ENCODE data around the gene ETF1. TPM values are rescaled to one million over a fixed set of nuclear protein-coding genes. Genes with fewer than 3 reads are reported as not detected.

ETF1 gene
- polyA plus RNA-seq, 3 donors from 2014 or later: 30.0 to 38.2 (median 33.5) TPM

- no peak for DNase-seq
- H3K36me3 Mint-ChIP-seq: peaks cover 17 to 40% (median 33%) of the 10 kb centered on the region in 3 donors
- peak overlapping the region in 3 of 6 donors; percentile 24 to 100 (median 40) for H3K27ac Mint-ChIP-seq
- peaks cover 51 to 57% of the 10 kb centered on the region in 2 donors for H3K4me1 Mint-ChIP-seq
- peaks cover 6 to 26% (median 21%) of the 10 kb centered on the region in 3 donors for H3K27me3 Mint-ChIP-seq (ENCODE audit: low read depth in 3 of 3)
- no peaks in the 10 kb centered on the region for H3K9me3 Mint-ChIP-seq
- H3K4me3 Mint-ChIP-seq: no peak overlapping the region
These were observed 30.2 kb upstream of the ETF1 start for GRCh38 chr5:138573223-138573622.

GRCh38 chr5:138570871-138571270, 27.8 kb upstream of the ETF1 start:
- Mint-ChIP-seq H3K4me1 (peaks cover 69 to 77% of the 10 kb centered on the region in 2 donors), H3K27ac (peak overlapping the region in 4 of 6 donors; percentile 24 to 39 (median 34)), H3K4me3 (no peak overlapping the region), H3K36me3 (peaks cover 32 to 61% (median 51%) of the 10 kb centered on the region in 3 donors), H3K9me3 (no peaks in the 10 kb centered on the region), H3K27me3 (ENCODE audit: low read depth in 3 of 3) (peaks cover 10 to 27% (median 21%) of the 10 kb centered on the region in 3 donors)
- DNase-seq: no peak

- Mint-ChIP-seq H3K36me3 (peaks cover 36 to 69% (median 56%) of the 10 kb centered on the region in 3 donors), H3K27me3 (ENCODE audit: low read depth in 3 of 3) (peaks cover 10 to 24% (median 19%) of the 10 kb centered on the region in 3 donors), H3K9me3 (no peaks in the 10 kb centered on the region), H3K27ac (peak overlapping the region in 1 of 6 donors; percentile 64), H3K4me3 (no peak overlapping the region), H3K4me1 (peaks cover 71 to 79% of the 10 kb centered on the region in 2 donors)
- DNase-seq: no peak
These were observed 26.7 kb upstream of the ETF1 start for GRCh38 chr5:138569782-138570181.

DNA sequence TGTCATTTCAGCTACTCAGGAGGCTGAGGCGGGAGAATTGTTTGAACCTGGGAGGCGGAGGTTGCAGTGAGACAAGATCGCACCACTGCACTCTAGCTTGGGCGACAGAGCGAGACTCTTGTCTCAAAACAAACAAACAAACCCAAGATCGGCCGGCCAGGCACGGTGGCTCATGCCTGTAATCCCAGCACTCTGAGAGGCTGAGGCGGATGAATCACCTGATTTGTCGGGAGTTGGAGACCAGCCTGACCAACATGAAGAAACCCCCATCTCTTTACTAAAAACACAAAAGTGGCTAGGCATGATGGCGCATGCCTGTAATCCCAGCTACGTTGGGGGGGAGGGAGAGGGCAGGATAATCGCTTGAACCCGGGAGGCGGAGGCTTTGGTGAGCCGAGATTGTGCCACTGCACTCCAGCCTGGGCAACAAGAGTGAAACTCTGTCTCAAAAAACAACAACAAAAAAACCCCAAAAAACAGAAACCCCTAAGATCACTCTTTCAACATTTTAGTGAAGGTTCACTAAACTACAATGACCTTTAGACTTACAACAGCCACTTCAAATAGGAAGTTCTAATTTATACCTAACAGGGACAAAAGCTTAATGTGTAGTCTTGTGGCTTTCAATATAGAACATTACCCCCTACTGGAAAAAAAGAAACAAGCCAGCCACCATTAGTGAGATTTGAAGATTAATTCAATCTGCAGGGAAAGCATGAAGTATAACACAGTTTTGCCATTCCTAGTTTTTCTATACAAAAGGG, 25.2 kb upstream of the ETF1 start:
- DNase-seq: no peak
- peaks cover 36 to 71% (median 55%) of the 10 kb centered on the region in 3 donors for H3K36me3 Mint-ChIP-seq
- peak overlapping the region; percentile 90 to 98 (median 95) for H3K27ac Mint-ChIP-seq
- H3K27me3 Mint-ChIP-seq (ENCODE audit: low read depth in 3 of 3): peaks cover 10 to 22% (median 15%) of the 10 kb centered on the region in 3 donors
- H3K9me3 Mint-ChIP-seq: no peaks in the 10 kb centered on the region
- H3K4me1 Mint-ChIP-seq: peaks cover 71 to 79% of the 10 kb centered on the region in 2 donors
- peak overlapping the region; percentile 23 to 90 (median 75) for H3K4me3 Mint-ChIP-seq

- no peak for DNase-seq
- H3K36me3 Mint-ChIP-seq: peaks cover 29 to 65% (median 51%) of the 10 kb centered on the region in 3 donors
- peaks cover 10 to 22% (median 15%) of the 10 kb centered on the region in 3 donors for H3K27me3 Mint-ChIP-seq (ENCODE audit: low read depth in 3 of 3)
- H3K4me1 Mint-ChIP-seq: peaks cover 70 to 78% of the 10 kb centered on the region in 2 donors
- H3K27ac Mint-ChIP-seq: peak overlapping the region; percentile 93 to 98 (median 96)
- H3K4me3 Mint-ChIP-seq: peak overlapping the region; percentile 63 to 90 (median 79)
- H3K9me3 Mint-ChIP-seq: no peaks in the 10 kb centered on the region
These were observed 23.8 kb upstream of the ETF1 start for GRCh38 chr5:138566792-138567191.

GRCh38 chr5:138565100-138565821, 22.2 kb upstream of the ETF1 start:
- H3K4me1 Mint-ChIP-seq: peaks cover 80 to 84% of the 10 kb centered on the region in 2 donors
- H3K27me3 Mint-ChIP-seq (ENCODE audit: low read depth in 3 of 3): peaks cover 10 to 24% (median 16%) of the 10 kb centered on the region in 3 donors
- H3K9me3 Mint-ChIP-seq: no peaks in the 10 kb centered on the region
- peak overlapping the region; percentile 93 to 98 (median 96) for H3K27ac Mint-ChIP-seq
- peak overlapping the region; percentile 63 to 90 (median 79) for H3K4me3 Mint-ChIP-seq
- DNase-seq: peak; percentile 89 to 93 (median 92)
- H3K36me3 Mint-ChIP-seq: peaks cover 36 to 70% (median 51%) of the 10 kb centered on the region in 3 donors

- Mint-ChIP-seq H3K9me3 (no peaks in the 10 kb centered on the region), H3K27ac (peak overlapping the region; percentile 93 to 98 (median 96)), H3K27me3 (ENCODE audit: low read depth in 3 of 3) (peaks cover 12 to 24% (median 16%) of the 10 kb centered on the region in 3 donors), H3K4me3 (peak overlapping the region in 1 of 5 donors; percentile 36), H3K36me3 (peaks cover 38 to 74% (median 60%) of the 10 kb centered on the region in 3 donors), H3K4me1 (peaks cover 87 to 88% of the 10 kb centered on the region in 2 donors)
- no peak for DNase-seq
These were observed 21.2 kb upstream of the ETF1 start for GRCh38 chr5:138564242-138564641.

- H3K27me3 Mint-ChIP-seq (ENCODE audit: low read depth in 3 of 3): peaks cover 12 to 22% (median 16%) of the 10 kb centered on the region in 3 donors
- peak overlapping the region; percentile 51 to 93 (median 84) for H3K27ac Mint-ChIP-seq
- H3K36me3 Mint-ChIP-seq: peaks cover 31 to 73% (median 60%) of the 10 kb centered on the region in 3 donors
- peak overlapping the region in 4 of 5 donors; percentile 2 to 60 (median 39) for H3K4me3 Mint-ChIP-seq
- H3K9me3 Mint-ChIP-seq: no peaks in the 10 kb centered on the region
- no peak for DNase-seq
- peaks cover 84 to 88% of the 10 kb centered on the region in 2 donors for H3K4me1 Mint-ChIP-seq
These were observed 20.5 kb upstream of the ETF1 start for GRCh38 chr5:138563340-138564118.

DNA sequence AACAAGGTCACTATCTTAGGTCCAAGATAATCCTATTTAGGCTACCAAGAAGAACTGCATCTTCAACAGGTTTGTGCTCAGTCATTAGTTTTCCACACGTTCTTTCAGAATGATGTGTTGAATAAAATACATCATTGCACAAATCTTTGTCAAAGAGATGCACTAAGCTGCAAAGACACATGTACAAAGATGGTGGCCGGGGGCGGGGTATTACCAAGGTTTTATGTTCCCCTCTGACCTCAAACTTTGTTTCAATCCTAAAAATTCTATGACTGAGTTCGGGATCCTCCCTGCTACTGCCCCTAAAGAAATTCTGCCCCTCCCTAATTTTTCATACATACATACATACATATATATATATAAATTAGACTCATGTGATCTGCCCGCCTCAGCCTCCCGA, 17.9 kb upstream of the ETF1 start:
- H3K36me3 Mint-ChIP-seq: peaks cover 22 to 74% (median 60%) of the 10 kb centered on the region in 3 donors
- H3K27me3 Mint-ChIP-seq (ENCODE audit: low read depth in 3 of 3): peaks cover 9 to 14% (median 13%) of the 10 kb centered on the region in 3 donors
- DNase-seq: no peak
- H3K4me3 Mint-ChIP-seq: peak overlapping the region in 2 of 5 donors; percentile 58 to 76
- peak overlapping the region in 4 of 6 donors; percentile 64 to 91 (median 80) for H3K27ac Mint-ChIP-seq
- H3K4me1 Mint-ChIP-seq: peaks cover 59 to 76% of the 10 kb centered on the region in 2 donors
- no peaks in the 10 kb centered on the region for H3K9me3 Mint-ChIP-seq

- Mint-ChIP-seq H3K4me1 (peaks cover 49 to 66% of the 10 kb centered on the region in 2 donors), H3K27me3 (ENCODE audit: low read depth in 3 of 3) (peaks cover 1 to 6% (median 4%) of the 10 kb centered on the region in 3 donors), H3K27ac (peak overlapping the region in 5 of 6 donors; percentile 10 to 71 (median 53)), H3K4me3 (no peak overlapping the region), H3K9me3 (no peaks in the 10 kb centered on the region), H3K36me3 (peaks cover 19 to 73% (median 59%) of the 10 kb centered on the region in 3 donors)
- DNase-seq: no peak
These were observed 16.9 kb upstream of the ETF1 start for GRCh38 chr5:138559937-138560336.

GRCh38 chr5:138557677-138558076, 14.6 kb upstream of the ETF1 start:
- Mint-ChIP-seq H3K9me3 (no peaks in the 10 kb centered on the region), H3K4me1 (peaks cover 37 to 46% of the 10 kb centered on the region in 2 donors), H3K27ac (peak overlapping the region in 3 of 6 donors; percentile 3 to 61 (median 26)), H3K36me3 (peaks cover 17 to 63% (median 50%) of the 10 kb centered on the region in 3 donors), H3K4me3 (no peak overlapping the region), H3K27me3 (ENCODE audit: low read depth in 3 of 3) (peaks cover 1 to 7% (median 4%) of the 10 kb centered on the region in 3 donors)
- no peak for DNase-seq

DNA sequence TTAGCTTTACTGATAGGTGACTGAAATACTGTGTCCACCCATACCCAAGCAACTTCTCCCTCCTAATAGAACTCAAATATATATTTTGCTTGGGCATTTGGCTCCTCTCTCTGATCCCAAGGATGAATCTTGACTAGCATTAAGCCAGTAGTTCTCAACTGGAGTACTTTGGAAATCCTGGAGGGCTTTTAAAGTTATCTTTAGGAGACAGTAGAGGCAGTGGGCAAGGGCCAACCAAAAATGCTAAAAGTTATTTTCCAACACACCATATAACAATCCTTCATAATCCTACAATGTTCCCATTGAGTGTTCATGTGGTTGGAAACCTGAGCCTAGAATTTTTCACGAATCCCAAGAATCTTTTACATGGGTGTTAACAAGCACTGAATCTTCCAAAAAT, 11.1 kb upstream of the ETF1 start:
- Mint-ChIP-seq H3K9me3 (no peaks in the 10 kb centered on the region), H3K4me1 (peaks cover 29 to 44% of the 10 kb centered on the region in 2 donors), H3K36me3 (peaks cover 8 to 36% (median 29%) of the 10 kb centered on the region in 3 donors), H3K4me3 (no peak overlapping the region), H3K27me3 (ENCODE audit: low read depth in 3 of 3) (peaks cover 0 to 7% (median 3%) of the 10 kb centered on the region in 3 donors), H3K27ac (peak overlapping the region in 5 of 6 donors; percentile 18 to 80 (median 77))
- DNase-seq: no peak

Measured in immature natural killer cell (primary cell).